ENCODE data around the gene CES2. TPM values are rescaled to one million over a fixed set of nuclear protein-coding genes. Genes with fewer than 3 reads are reported as not detected.
"Not testable (repeated sequence)": the region's sequence is repeated elsewhere in the genome, so short reads cannot be mapped to it uniquely, and the experiment has no call there.

CES2 gene
- polyA plus RNA-seq, 4 donors: 221 to 337 (median 294) TPM

DNA sequence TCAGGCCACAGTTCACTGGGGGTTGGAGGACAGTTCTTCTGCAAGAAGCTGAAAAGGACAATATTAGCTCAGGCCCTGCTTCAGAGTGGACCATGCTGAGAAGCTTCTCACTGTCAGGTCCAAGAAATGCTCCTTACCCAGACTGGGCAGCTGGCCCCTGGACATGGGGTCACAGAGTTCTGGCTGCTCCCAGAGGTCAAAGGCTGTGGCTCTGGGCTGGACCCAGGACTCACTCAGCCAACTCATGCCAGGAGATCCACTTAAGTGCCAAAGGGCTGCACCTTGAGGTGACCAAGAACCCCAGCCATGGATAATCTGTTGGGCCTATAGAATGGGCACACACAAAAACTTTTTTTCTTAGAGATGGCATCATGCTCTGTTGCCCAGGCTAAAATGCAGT is 4.0 kb downstream of the CES2 start:
- peaks cover 26 to 87% (median 48%) of the 10 kb centered on the region in 3 donors for H3K36me3 ChIP-seq (ENCODE audit: control insufficient read depth in 3 of 3, insufficient read depth in 2 of 3, low read depth in 1 of 3, low read length in 3 of 3)
- FAIRE-seq (no peak), DNase-seq (no peak)
- H3K27ac ChIP-seq (ENCODE audit: low read depth in 1 of 3, low read length in 2 of 3): peak overlapping the region in 1 of 3 donors; percentile 5
- H3K4me3 ChIP-seq (ENCODE audit: low read depth in 1 of 3, low read length in 3 of 3): no peak overlapping the region
- H3K4me1 ChIP-seq (ENCODE audit: control insufficient read depth in 3 of 3, insufficient read depth in 2 of 3, low read depth in 1 of 3, low read length in 2 of 3): peaks cover 0 to 43% (median 7%) of the 10 kb centered on the region in 3 donors
- H3K9me3 ChIP-seq (ENCODE audit: control insufficient read depth in 2 of 2, insufficient read depth in 1 of 2, low read depth in 1 of 2, low read length in 1 of 2): no peaks in the 10 kb centered on the region
- no peaks in the 10 kb centered on the region for H3K27me3 ChIP-seq (ENCODE audit: control insufficient read depth in 3 of 3, insufficient read depth in 3 of 3, low read length in 3 of 3)

- Histone ChIP-seq H3K27me3 (ENCODE audit: control insufficient read depth in 3 of 3, insufficient read depth in 3 of 3, low read length in 3 of 3) (no peaks in the 10 kb centered on the region), H3K4me3 (ENCODE audit: low read depth in 1 of 3, low read length in 3 of 3) (no peak overlapping the region), H3K27ac (ENCODE audit: low read depth in 1 of 3, low read length in 2 of 3) (peak overlapping the region in 1 of 3 donors; percentile 57), H3K9me3 (ENCODE audit: control insufficient read depth in 2 of 2, insufficient read depth in 1 of 2, low read depth in 1 of 2, low read length in 1 of 2) (no peaks in the 10 kb centered on the region), H3K36me3 (ENCODE audit: control insufficient read depth in 3 of 3, insufficient read depth in 2 of 3, low read depth in 1 of 3, low read length in 3 of 3) (peaks cover 26 to 89% (median 48%) of the 10 kb centered on the region in 3 donors), H3K4me1 (ENCODE audit: control insufficient read depth in 3 of 3, insufficient read depth in 2 of 3, low read depth in 1 of 3, low read length in 2 of 3) (peaks cover 0 to 43% (median 7%) of the 10 kb centered on the region in 3 donors)
- FAIRE-seq (no peak), DNase-seq (no peak)
- WGBS, 3 donors: 90 to 95% (median 91%) methylated on average over 16 of the region's 16 CpGs
These were observed 4.9 kb downstream of the CES2 start for GRCh38 chr16:66940236-66940635.

GRCh38 chr16:66942981-66943380 is 7.7 kb downstream of the CES2 start:
- H3K36me3 ChIP-seq (ENCODE audit: control insufficient read depth in 3 of 3, insufficient read depth in 2 of 3, low read depth in 1 of 3, low read length in 3 of 3): peaks cover 25 to 65% (median 47%) of the 10 kb centered on the region in 3 donors
- WGBS, 3 donors: 93 to 97% (median 95%) methylated on average over 5 of the region's 5 CpGs
- peaks cover 0 to 29% (median 7%) of the 10 kb centered on the region in 3 donors for H3K4me1 ChIP-seq (ENCODE audit: control insufficient read depth in 3 of 3, insufficient read depth in 2 of 3, low read depth in 1 of 3, low read length in 2 of 3)
- peak overlapping the region in 1 of 3 donors; percentile 26 for H3K27ac ChIP-seq (ENCODE audit: low read depth in 1 of 3, low read length in 2 of 3)
- no peak overlapping the region for H3K4me3 ChIP-seq (ENCODE audit: low read depth in 1 of 3, low read length in 3 of 3)
- peaks cover 0 to under 1% (median 0%) of the 10 kb centered on the region in 3 donors for H3K27me3 ChIP-seq (ENCODE audit: control insufficient read depth in 3 of 3, insufficient read depth in 3 of 3, low read length in 3 of 3)
- no peaks in the 10 kb centered on the region for H3K9me3 ChIP-seq (ENCODE audit: control insufficient read depth in 2 of 2, insufficient read depth in 1 of 2, low read depth in 1 of 2, low read length in 1 of 2)
- FAIRE-seq: no peak
- DNase-seq: no peak

GRCh38 chr16:66943426-66944053 is 8.2 kb downstream of the CES2 start:
- Histone ChIP-seq H3K27me3 (ENCODE audit: control insufficient read depth in 3 of 3, insufficient read depth in 3 of 3, low read length in 3 of 3) (peaks cover 0 to 6% (median 0%) of the 10 kb centered on the region in 3 donors), H3K36me3 (ENCODE audit: control insufficient read depth in 3 of 3, insufficient read depth in 2 of 3, low read depth in 1 of 3, low read length in 3 of 3) (peaks cover 24 to 60% (median 42%) of the 10 kb centered on the region in 3 donors), H3K4me3 (ENCODE audit: low read depth in 1 of 3, low read length in 3 of 3) (no peak overlapping the region), H3K4me1 (ENCODE audit: control insufficient read depth in 3 of 3, insufficient read depth in 2 of 3, low read depth in 1 of 3, low read length in 2 of 3) (peaks cover 0 to 30% (median 5%) of the 10 kb centered on the region in 3 donors), H3K9me3 (ENCODE audit: control insufficient read depth in 2 of 2, insufficient read depth in 1 of 2, low read depth in 1 of 2, low read length in 1 of 2) (no peaks in the 10 kb centered on the region), H3K27ac (ENCODE audit: low read depth in 1 of 3, low read length in 2 of 3) (no peak overlapping the region)
- DNase-seq (no peak), FAIRE-seq (no peak)
- 86 to 93% (median 89%) methylated on average over 15 of the region's 15 CpGs for WGBS, 3 donors

GRCh38 chr16:66944054-66944441 is 8.7 kb downstream of the CES2 start:
- Histone ChIP-seq H3K27ac (ENCODE audit: low read depth in 1 of 3, low read length in 2 of 3) (no peak overlapping the region), H3K36me3 (ENCODE audit: control insufficient read depth in 3 of 3, insufficient read depth in 2 of 3, low read depth in 1 of 3, low read length in 3 of 3) (peaks cover 24 to 55% (median 42%) of the 10 kb centered on the region in 3 donors), H3K4me3 (ENCODE audit: low read depth in 1 of 3, low read length in 3 of 3) (no peak overlapping the region), H3K4me1 (ENCODE audit: control insufficient read depth in 3 of 3, insufficient read depth in 2 of 3, low read depth in 1 of 3, low read length in 2 of 3) (peaks cover 0 to 30% (median 5%) of the 10 kb centered on the region in 3 donors), H3K9me3 (ENCODE audit: control insufficient read depth in 2 of 2, insufficient read depth in 1 of 2, low read depth in 1 of 2, low read length in 1 of 2) (no peaks in the 10 kb centered on the region), H3K27me3 (ENCODE audit: control insufficient read depth in 3 of 3, insufficient read depth in 3 of 3, low read length in 3 of 3) (peaks cover 0 to 11% (median 0%) of the 10 kb centered on the region in 3 donors)
- 84 to 88% (median 86%) methylated on average over 5 of the region's 5 CpGs for WGBS, 3 donors
- FAIRE-seq (no peak), DNase-seq (no peak)

- 73 to 84% (median 76%) methylated on average over 9 of the region's 9 CpGs for WGBS, 3 donors
- not testable (repeated sequence) for H3K9me3 ChIP-seq (ENCODE audit: control insufficient read depth in 2 of 2, insufficient read depth in 1 of 2, low read depth in 1 of 2, low read length in 1 of 2); H3K27ac ChIP-seq (ENCODE audit: low read depth in 1 of 3, low read length in 2 of 3); DNase-seq; FAIRE-seq; H3K4me3 ChIP-seq (ENCODE audit: low read depth in 1 of 3, low read length in 3 of 3)
- H3K36me3 ChIP-seq (ENCODE audit: control insufficient read depth in 3 of 3, insufficient read depth in 2 of 3, low read depth in 1 of 3, low read length in 3 of 3): peaks cover 24 to 46% (median 36%) of the 10 kb centered on the region in 3 donors
- peaks cover 0 to 31% (median 5%) of the 10 kb centered on the region in 3 donors for H3K4me1 ChIP-seq (ENCODE audit: control insufficient read depth in 3 of 3, insufficient read depth in 2 of 3, low read depth in 1 of 3, low read length in 2 of 3)
- peaks cover 0 to 18% (median 5%) of the 10 kb centered on the region in 3 donors for H3K27me3 ChIP-seq (ENCODE audit: control insufficient read depth in 3 of 3, insufficient read depth in 3 of 3, low read length in 3 of 3)
These were observed 9.7 kb downstream of the CES2 start for GRCh38 chr16:66944971-66945370.

- no peak overlapping the region for H3K4me3 ChIP-seq (ENCODE audit: low read depth in 1 of 3, low read length in 3 of 3)
- peaks cover 0 to 22% (median 5%) of the 10 kb centered on the region in 3 donors for H3K27me3 ChIP-seq (ENCODE audit: control insufficient read depth in 3 of 3, insufficient read depth in 3 of 3, low read length in 3 of 3)
- 50 to 81% (median 55%) methylated on average over 4 of the region's 4 CpGs for WGBS, 3 donors
- no peak for DNase-seq
- peaks cover 0 to 31% (median 1%) of the 10 kb centered on the region in 3 donors for H3K4me1 ChIP-seq (ENCODE audit: control insufficient read depth in 3 of 3, insufficient read depth in 2 of 3, low read depth in 1 of 3, low read length in 2 of 3)
- no peak overlapping the region for H3K27ac ChIP-seq (ENCODE audit: low read depth in 1 of 3, low read length in 2 of 3)
- H3K9me3 ChIP-seq (ENCODE audit: control insufficient read depth in 2 of 2, insufficient read depth in 1 of 2, low read depth in 1 of 2, low read length in 1 of 2): no peaks in the 10 kb centered on the region
- FAIRE-seq: no peak
- H3K36me3 ChIP-seq (ENCODE audit: control insufficient read depth in 3 of 3, insufficient read depth in 2 of 3, low read depth in 1 of 3, low read length in 3 of 3): peaks cover 15 to 36% (median 26%) of the 10 kb centered on the region in 3 donors
These were observed 10.6 kb downstream of the CES2 start for GRCh38 chr16:66945939-66946338.

GRCh38 chr16:66946541-66946940 is 11.2 kb downstream of the CES2 start:
- Histone ChIP-seq H3K9me3 (ENCODE audit: control insufficient read depth in 2 of 2, insufficient read depth in 1 of 2, low read depth in 1 of 2, low read length in 1 of 2) (no peaks in the 10 kb centered on the region), H3K4me1 (ENCODE audit: control insufficient read depth in 3 of 3, insufficient read depth in 2 of 3, low read depth in 1 of 3, low read length in 2 of 3) (peaks cover 0 to 30% (median 1%) of the 10 kb centered on the region in 3 donors), H3K4me3 (ENCODE audit: low read depth in 1 of 3, low read length in 3 of 3) (no peak overlapping the region), H3K27ac (ENCODE audit: low read depth in 1 of 3, low read length in 2 of 3) (no peak overlapping the region), H3K27me3 (ENCODE audit: control insufficient read depth in 3 of 3, insufficient read depth in 3 of 3, low read length in 3 of 3) (peaks cover 0 to 22% (median 5%) of the 10 kb centered on the region in 3 donors), H3K36me3 (ENCODE audit: control insufficient read depth in 3 of 3, insufficient read depth in 2 of 3, low read depth in 1 of 3, low read length in 3 of 3) (peaks cover 12 to 30% (median 21%) of the 10 kb centered on the region in 3 donors)
- WGBS, 3 donors: 63 to 74% (median 72%) methylated on average over 7 of the region's 7 CpGs
- no peak for FAIRE-seq
- DNase-seq: no peak

Data from small intestine (tissue), 7 donors.